ENCODE data around the gene CIDEB. TPM values are rescaled to one million over a fixed set of nuclear protein-coding genes. Genes with fewer than 3 reads are reported as not detected.

CIDEB gene
- total and polyA plus RNA-seq, 10 of the 15 experiments (the other 5 are each of a cell fraction or from before 2014, with no cell fraction given), result 0.34 to 6.3 (median 3.2) TPM

DNA sequence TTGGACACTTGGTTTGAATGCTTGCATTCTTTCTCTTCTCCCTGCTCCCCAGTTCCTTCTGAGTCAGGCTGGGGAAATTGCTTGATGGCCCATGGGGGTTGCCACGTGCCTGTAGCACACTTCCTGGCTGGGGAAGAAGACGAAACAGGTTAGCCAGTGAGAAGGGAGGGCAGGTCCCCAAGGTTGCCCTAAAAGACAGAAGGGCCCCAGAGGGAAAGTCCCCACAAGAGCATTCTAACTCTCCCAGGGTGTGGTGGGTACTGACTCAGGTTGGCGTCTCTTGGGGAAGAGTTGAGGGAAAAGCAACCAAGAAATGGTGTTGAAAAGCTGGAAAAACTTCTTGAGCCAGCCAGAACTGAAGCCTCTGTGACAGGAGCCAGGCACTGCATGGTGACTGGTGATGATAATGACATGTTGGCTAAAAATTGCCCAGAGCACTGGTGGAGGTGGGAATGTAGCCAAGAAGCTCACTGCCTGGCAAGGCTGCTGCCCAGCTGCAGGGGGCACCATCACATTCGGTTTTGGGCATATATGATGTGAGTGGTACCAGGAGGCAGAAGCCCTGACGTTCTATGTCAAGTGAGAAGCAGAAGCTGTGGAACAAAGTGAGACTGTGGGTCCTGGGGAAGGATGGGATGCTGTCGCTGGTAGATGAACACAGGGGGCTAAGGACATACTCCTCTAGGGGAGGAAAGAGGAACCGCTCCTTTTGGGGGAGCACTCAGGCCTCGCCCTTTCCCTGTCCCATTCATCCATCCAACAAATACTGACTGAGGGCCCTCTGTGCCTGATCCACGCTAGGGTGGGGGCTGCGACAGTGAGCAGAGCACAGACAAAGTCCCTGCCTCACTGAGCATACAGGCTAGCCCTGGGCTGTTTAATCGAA lies 28.2 kb downstream of the CIDEB start (continued):
- TF ChIP-seq MTA3 (IDR thresholded peaks at IDR 0.05; ENCODE audit: borderline replicate concordance, low read length) (no peak), DPF2 (IDR thresholded peaks at IDR 0.05) (no peak), PAX5 (IDR thresholded peaks at IDR 0.05; ENCODE audit: borderline replicate concordance, low read depth, low read length) (no peak), EZH2 (IDR thresholded peaks at IDR 0.05; ENCODE audit: borderline replicate concordance, control insufficient read depth, low read depth, low read length) (no peak), EED (IDR thresholded peaks at IDR 0.05; ENCODE audit: low read depth) (peak; percentile 51), TARDBP (IDR thresholded peaks at IDR 0.05; ENCODE audit: borderline replicate concordance) (no peak), CEBPB (IDR thresholded peaks at IDR 0.05; ENCODE audit: borderline replicate concordance in 1 of 2, low read depth in 2 of 2, low read length in 2 of 2) (no peak), SREBF1 (IDR thresholded peaks at IDR 0.05; ENCODE audit: low read length) (no peak), NBN (IDR thresholded peaks at IDR 0.05) (0 out of 2 replicates have a peak, but pooled peaks have one; percentile 37), ASH2L (IDR thresholded peaks at IDR 0.05; ENCODE audit: borderline replicate concordance, low read depth) (peak; percentile 36; the same call in 1 of the 2 replicates), CEBPZ (IDR thresholded peaks at IDR 0.05; ENCODE audit: low read depth, low read length) (no peak), RAD51 (IDR thresholded peaks at IDR 0.05) (peak; percentile 72; the same call in 1 of the 2 replicates), PRDM15 (CRISPR knock-in tag; IDR thresholded peaks at IDR 0.05) (no peak), SMC3 (IDR thresholded peaks at IDR 0.05; ENCODE audit: borderline replicate concordance, low read length) (peak; percentile 36; the same call in 1 of the 2 replicates)
- TF ChIP-seq, protein P1, sequence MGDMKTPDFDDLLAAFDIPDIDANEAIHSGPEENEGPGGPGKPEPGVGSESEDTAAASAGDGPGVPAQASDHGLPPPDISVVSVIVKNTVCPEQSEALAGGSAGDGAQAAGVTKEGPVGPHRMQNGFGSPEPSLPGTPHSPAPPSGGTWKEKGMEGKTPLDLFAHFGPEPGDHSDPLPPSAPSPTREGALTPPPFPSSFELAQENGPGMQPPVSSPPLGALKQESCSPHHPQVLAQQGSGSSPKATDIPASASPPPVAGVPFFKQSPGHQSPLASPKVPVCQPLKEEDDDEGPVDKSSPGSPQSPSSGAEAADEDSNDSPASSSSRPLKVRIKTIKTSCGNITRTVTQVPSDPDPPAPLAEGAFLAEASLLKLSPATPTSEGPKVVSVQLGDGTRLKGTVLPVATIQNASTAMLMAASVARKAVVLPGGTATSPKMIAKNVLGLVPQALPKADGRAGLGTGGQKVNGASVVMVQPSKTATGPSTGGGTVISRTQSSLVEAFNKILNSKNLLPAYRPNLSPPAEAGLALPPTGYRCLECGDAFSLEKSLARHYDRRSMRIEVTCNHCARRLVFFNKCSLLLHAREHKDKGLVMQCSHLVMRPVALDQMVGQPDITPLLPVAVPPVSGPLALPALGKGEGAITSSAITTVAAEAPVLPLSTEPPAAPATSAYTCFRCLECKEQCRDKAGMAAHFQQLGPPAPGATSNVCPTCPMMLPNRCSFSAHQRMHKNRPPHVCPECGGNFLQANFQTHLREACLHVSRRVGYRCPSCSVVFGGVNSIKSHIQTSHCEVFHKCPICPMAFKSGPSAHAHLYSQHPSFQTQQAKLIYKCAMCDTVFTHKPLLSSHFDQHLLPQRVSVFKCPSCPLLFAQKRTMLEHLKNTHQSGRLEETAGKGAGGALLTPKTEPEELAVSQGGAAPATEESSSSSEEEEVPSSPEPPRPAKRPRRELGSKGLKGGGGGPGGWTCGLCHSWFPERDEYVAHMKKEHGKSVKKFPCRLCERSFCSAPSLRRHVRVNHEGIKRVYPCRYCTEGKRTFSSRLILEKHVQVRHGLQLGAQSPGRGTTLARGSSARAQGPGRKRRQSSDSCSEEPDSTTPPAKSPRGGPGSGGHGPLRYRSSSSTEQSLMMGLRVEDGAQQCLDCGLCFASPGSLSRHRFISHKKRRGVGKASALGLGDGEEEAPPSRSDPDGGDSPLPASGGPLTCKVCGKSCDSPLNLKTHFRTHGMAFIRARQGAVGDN (IDR thresholded peaks at IDR 0.05), result peak; percentile 87
- TF ChIP-seq, protein P2, sequence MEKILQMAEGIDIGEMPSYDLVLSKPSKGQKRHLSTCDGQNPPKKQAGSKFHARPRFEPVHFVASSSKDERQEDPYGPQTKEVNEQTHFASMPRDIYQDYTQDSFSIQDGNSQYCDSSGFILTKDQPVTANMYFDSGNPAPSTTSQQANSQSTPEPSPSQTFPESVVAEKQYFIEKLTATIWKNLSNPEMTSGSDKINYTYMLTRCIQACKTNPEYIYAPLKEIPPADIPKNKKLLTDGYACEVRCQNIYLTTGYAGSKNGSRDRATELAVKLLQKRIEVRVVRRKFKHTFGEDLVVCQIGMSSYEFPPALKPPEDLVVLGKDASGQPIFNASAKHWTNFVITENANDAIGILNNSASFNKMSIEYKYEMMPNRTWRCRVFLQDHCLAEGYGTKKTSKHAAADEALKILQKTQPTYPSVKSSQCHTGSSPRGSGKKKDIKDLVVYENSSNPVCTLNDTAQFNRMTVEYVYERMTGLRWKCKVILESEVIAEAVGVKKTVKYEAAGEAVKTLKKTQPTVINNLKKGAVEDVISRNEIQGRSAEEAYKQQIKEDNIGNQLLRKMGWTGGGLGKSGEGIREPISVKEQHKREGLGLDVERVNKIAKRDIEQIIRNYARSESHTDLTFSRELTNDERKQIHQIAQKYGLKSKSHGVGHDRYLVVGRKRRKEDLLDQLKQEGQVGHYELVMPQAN (conservative IDR thresholded peaks at IDR 0.05), result no peak
